ENCODE data around the gene PLEKHG4. TPM values are rescaled to one million over a fixed set of nuclear protein-coding genes. Genes with fewer than 3 reads are reported as not detected.

The PLEKHG4 gene
- polyA plus RNA-seq, 1 of the 3 experiments (the other 2 are of a cell fraction), result 65.5 TPM

DNA sequence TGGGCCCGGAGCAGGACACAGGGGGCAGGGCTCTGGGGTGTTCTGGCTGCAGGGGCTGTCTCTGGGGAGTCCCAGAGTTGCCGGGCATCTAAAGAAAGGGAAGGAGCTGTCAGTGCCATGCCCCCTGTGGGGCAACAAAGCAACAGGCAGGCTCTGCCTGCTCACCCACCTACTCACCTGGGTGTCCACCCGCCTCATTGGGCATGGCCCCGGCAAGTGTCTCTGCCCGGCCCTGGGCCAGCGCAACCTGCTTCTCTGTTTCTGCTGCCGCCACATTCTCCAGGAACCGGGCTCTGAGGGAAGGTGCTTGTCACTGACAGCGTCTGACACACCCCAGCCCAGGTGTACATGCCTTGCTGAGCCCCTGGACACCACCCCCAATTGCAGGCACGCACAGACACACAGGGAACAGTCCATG lies 45.1 kb upstream of the PLEKHG4 start:
- Histone ChIP-seq H4K20me1 (ENCODE audit: insufficient read depth) (no peaks in the 10 kb centered on the region), H3K27ac (ENCODE audit: low read depth in 2 of 2, low read length in 1 of 2) (no peak overlapping the region), H3K9me3 (no peaks in the 10 kb centered on the region), H3K4me3 (ENCODE audit: low read depth in 2 of 2, low read length in 1 of 2) (no peak overlapping the region), H3K9me2 (no peaks in the 10 kb centered on the region), H2AFZ (ENCODE audit: low read depth) (no peak overlapping the region), H3F3A (replicated peaks; ENCODE audit: insufficient read depth) (peaks cover 46% of the 10 kb centered on the region), H3K79me2 (ENCODE audit: insufficient read depth) (peaks cover 13% of the 10 kb centered on the region), H3K9ac (no peak overlapping the region), H3K4me2 (no peak overlapping the region), H3K36me3 (replicated peaks in 1 of 2; ENCODE audit: control insufficient read depth in 1 of 2, insufficient read depth in 2 of 2, low read length in 1 of 2) (peaks cover 48 to 72% of the 10 kb centered on the region in 2 experiments), H3K4me1 (ENCODE audit: control insufficient read depth in 1 of 2, insufficient read depth in 2 of 2, low read depth in 1 of 2, low read length in 1 of 2) (no peaks in the 10 kb centered on the region), H3K27me3 (ENCODE audit: insufficient read depth) (no peaks in the 10 kb centered on the region)
- ChIA-PET CTCF (interaction anchor here (2.5 kb wide), 1 partner anchor 12 kb away, joined by 7 read pairs; no protein-coding TSS in a partner anchor), POLR2A (no interaction called here)
- no peak for DNase-seq
- TF ChIP-seq ZBTB33 (IDR thresholded peaks at IDR 0.05; ENCODE audit: borderline replicate concordance, low read depth), result no peak
- no peak for TF ChIP-seq FOXM1 (IDR thresholded peaks at IDR 0.05; ENCODE audit: low read depth)
- TF ChIP-seq FOXJ3 (CRISPR knock-in tag; IDR thresholded peaks at IDR 0.05), result no peak
- no peak for TF ChIP-seq YY1 (IDR thresholded peaks at IDR 0.05; ENCODE audit: low read depth)
- no peak for TF ChIP-seq RCOR1 (IDR thresholded peaks at IDR 0.05; ENCODE audit: low read length)
- TF ChIP-seq CHD2 (IDR thresholded peaks at IDR 0.05; ENCODE audit: low read length, partially characterized antibody), result no peak
- TF ChIP-seq EZH2phosphoT487 (IDR thresholded peaks at IDR 0.05; ENCODE audit: borderline replicate concordance, low read depth), result no peak
- TF ChIP-seq EP300 (IDR thresholded peaks at IDR 0.05; ENCODE audit: borderline replicate concordance in 1 of 2, low read depth in 1 of 2, low read length in 1 of 2), result no peak
- no peak for TF ChIP-seq JUND (IDR thresholded peaks at IDR 0.05)
- TF ChIP-seq, protein P1, sequence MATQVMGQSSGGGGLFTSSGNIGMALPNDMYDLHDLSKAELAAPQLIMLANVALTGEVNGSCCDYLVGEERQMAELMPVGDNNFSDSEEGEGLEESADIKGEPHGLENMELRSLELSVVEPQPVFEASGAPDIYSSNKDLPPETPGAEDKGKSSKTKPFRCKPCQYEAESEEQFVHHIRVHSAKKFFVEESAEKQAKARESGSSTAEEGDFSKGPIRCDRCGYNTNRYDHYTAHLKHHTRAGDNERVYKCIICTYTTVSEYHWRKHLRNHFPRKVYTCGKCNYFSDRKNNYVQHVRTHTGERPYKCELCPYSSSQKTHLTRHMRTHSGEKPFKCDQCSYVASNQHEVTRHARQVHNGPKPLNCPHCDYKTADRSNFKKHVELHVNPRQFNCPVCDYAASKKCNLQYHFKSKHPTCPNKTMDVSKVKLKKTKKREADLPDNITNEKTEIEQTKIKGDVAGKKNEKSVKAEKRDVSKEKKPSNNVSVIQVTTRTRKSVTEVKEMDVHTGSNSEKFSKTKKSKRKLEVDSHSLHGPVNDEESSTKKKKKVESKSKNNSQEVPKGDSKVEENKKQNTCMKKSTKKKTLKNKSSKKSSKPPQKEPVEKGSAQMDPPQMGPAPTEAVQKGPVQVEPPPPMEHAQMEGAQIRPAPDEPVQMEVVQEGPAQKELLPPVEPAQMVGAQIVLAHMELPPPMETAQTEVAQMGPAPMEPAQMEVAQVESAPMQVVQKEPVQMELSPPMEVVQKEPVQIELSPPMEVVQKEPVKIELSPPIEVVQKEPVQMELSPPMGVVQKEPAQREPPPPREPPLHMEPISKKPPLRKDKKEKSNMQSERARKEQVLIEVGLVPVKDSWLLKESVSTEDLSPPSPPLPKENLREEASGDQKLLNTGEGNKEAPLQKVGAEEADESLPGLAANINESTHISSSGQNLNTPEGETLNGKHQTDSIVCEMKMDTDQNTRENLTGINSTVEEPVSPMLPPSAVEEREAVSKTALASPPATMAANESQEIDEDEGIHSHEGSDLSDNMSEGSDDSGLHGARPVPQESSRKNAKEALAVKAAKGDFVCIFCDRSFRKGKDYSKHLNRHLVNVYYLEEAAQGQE (IDR thresholded peaks at IDR 0.05; ENCODE audit: low read depth, low read length), result no peak
- no peak for TF ChIP-seq RAD21 (IDR thresholded peaks at IDR 0.05; ENCODE audit: low read length)
- TF ChIP-seq TEAD4 (IDR thresholded peaks at IDR 0.05; ENCODE audit: borderline replicate concordance, insufficient read depth), result no peak
- no peak for TF ChIP-seq SIN3A (IDR thresholded peaks at IDR 0.05; ENCODE audit: borderline replicate concordance, low read depth, low read length)
- no peak for TF ChIP-seq ELF1 (IDR thresholded peaks at IDR 0.05)
- TF ChIP-seq GATA2 (CRISPR knock-in tag; IDR thresholded peaks at IDR 0.05), result no peak
- no peak for TF ChIP-seq FOSL2 (IDR thresholded peaks at IDR 0.05; ENCODE audit: borderline replicate concordance, low read depth)
- 92% methylated on average over 9 of the region's 10 CpGs for WGBS (ENCODE audit: low lambda C conversion rate)

Measured in SK-N-SH (cell line).